D721Med (cell line): ENCODE results near the gene EPHB3.

Source experiments
- DNase-seq: peaks from one replicate; pipeline ENCODE4 v3.0.0; 2011; ENCODE audit warnings: low spot score; ENCODE audit not compliant: insufficient read length
- FAIRE-seq: peaks from 2 replicates; lab custom pipeline; 2011; peaks lifted over from hg19 to GRCh38; lab: Jason Lieb, UNC
- CTCF ChIP-seq: IDR thresholded peaks from 2 replicates; pipeline ENCODE4 v1.5.1; 2012; ENCODE audit warnings: mild to moderate bottlenecking, control low read depth; ENCODE audit not compliant: insufficient read depth; ENCODE audit errors: missing control alignments

EPHB3 gene

GRCh38 chr3:184565421-184566211 is 4.0 kb downstream of the EPHB3 start:
- DNase-seq (no peak), FAIRE-seq (no peak)
- no peak for TF ChIP-seq CTCF

DNA sequence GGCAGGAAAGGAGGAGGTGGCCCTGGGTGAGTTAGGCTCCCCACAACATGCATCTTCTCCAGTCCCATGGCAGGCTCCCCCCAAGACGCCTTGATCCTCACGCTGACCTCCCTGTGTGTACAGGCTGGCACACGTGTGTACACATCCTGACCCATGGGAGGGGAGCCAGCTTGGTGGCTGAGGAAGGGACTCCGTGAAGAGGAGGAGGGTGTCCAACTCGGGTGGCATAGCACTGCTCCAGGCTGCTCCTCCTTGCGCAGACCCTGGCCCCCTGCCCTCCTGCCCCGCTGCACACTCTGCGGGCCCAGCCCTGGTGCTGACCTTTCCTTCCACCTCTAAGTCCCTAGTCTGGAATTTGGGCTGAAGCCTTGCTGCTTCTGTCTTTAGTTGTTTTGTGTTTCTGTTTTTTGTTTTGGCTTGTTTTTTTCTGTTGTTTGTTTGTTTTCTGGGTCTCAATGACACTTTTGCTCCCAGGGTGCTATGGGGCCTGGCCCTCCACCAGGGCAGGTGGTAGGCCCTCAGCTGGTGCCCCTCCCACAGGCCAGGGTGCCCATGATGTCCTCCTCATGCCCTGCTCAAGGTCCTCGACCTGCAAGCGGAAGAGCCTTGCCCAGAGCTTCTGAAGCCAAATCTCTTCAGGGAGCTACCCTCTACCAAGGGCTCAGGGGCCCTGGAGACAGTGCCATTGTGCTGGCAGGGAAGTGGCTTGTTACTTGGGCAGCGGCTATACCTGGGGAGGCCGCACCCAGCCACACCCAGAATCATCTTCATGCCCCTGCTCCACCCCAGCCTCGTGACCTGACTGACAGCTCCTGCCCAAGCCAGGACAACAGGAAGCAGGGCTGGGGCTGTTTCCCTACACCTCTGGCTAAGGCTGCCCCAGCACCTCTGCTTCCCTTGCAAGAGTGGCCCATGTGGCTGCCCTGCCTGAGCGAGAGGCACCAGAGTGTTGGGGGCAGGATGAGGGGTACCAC is 5.1 kb downstream of the EPHB3 start:
- no peak for TF ChIP-seq CTCF
- FAIRE-seq (no peak), DNase-seq (no peak)

GRCh38 chr3:184567946-184568559 is 6.5 kb downstream of the EPHB3 start:
- TF ChIP-seq CTCF = no peak
- FAIRE-seq = no peak
- no peak for DNase-seq

- FAIRE-seq = no peak
- no peak for TF ChIP-seq CTCF
Observed at GRCh38 chr3:184568560-184568923, 7.0 kb downstream of the EPHB3 start.

DNA sequence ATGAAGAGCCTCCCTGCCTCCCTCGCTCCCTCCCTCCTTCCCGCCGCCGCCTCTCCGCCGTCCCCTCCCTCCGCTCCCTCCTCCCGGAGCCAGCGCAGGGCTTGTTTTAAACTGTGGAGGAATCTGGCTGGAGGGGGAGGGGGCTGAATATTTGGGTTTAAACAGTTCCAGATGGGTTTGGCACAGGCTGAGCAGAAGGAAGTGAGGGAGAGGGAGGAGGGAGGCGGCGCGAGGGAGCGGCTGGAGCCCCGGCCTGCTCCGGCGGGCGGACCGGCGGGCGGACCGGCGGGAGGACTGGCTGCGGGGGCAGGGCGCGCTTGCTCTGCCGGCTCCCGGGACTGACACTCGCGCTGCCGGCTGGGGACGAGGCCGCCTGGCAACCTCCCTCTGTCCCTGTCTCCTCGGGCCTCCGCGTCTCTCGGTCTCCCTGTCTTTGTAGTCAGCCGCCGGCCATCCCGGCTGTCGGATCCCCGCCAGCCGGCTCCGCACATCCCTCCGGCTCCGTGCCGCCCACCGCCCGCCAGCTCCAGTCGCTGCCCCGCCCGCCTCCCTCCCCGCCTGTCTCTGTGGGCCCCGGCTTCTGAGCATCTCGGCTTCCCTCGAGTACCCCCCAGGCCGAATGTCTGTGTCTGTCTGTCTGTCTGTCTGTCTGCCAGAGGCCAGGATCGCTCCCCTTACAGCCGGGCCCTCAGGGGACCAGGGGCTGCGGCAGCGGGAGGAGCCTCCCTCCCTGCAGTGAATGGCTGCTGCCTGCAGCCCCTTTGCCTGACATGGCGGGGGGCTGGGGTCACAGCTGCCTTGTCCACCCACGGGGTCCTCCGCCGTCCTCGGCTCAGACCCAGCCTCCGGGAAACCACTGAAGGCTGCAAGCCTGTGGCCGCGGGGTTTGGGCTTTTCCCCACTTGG is 7.6 kb downstream of the EPHB3 start:
- DNase-seq = no peak
- no peak for TF ChIP-seq CTCF
- FAIRE-seq = no peak

More at GRCh38 chr3:184568560-184568923, 7.0 kb downstream of the EPHB3 start:
- no peak for DNase-seq

- no peak for FAIRE-seq
- DNase-seq = no peak
- TF ChIP-seq CTCF = no peak
Observed at GRCh38 chr3:184570035-184570434, 8.4 kb downstream of the EPHB3 start.
